Measurements from ENCODE around the gene ING3.

GRCh38 chr7:120925392-120925791 is 25.2 kb upstream of the ING3 start:
- TF ChIP-seq FIP1L1 (IDR thresholded peaks at IDR 0.05; ENCODE audit: borderline replicate concordance, insufficient read depth, low read depth, low read length), result no peak
- TF ChIP-seq MYC (CRISPR knock-in tag; IDR thresholded peaks at IDR 0.05; ENCODE audit: borderline replicate concordance), result no peak
- TF ChIP-seq CEBPZ (IDR thresholded peaks at IDR 0.05; ENCODE audit: low read length), result no peak
- TF ChIP-seq EZH2 (conservative IDR thresholded peaks at IDR 0.05; ENCODE audit: low read depth, low read length), result no peak
- TF ChIP-seq CSRNP2 (CRISPR knock-in tag; conservative IDR thresholded peaks at IDR 0.05; ENCODE audit: low read depth), result no peak
- TF ChIP-seq POLR2AphosphoS5 (IDR thresholded peaks at IDR 0.05; ENCODE audit: low read depth, low read length), result no peak
- no peak for TF ChIP-seq CTCF (CRISPR knock-in tag; IDR thresholded peaks at IDR 0.05)
- TF ChIP-seq SALL2 (CRISPR knock-in tag; IDR thresholded peaks at IDR 0.05), result no peak
